Neural cell (in vitro differentiated cells): ENCODE data around the gene ITGB5. TPM values are rescaled to one million over a fixed set of nuclear protein-coding genes. Genes with fewer than 3 reads are reported as not detected.

Experiments
- H2AFZ ChIP-seq: fragments of 200-600, 300-800 bp; sonication (generic), shearing (Covaris generic); 2 replicates; pipeline ENCODE4 v1.6.0; 2014; ENCODE audit warnings: low read depth, mild to moderate bottlenecking, antibody characterized with exemption, low read length, moderate library complexity
- H3F3A ChIP-seq: fragments of 200-600 bp; shearing (Covaris generic); 2 replicates; pipeline ENCODE4 v1.6.1; 2016; ENCODE audit warnings: mild to moderate bottlenecking, moderate library complexity, mixed read lengths, antibody characterized with exemption, low read length; ENCODE audit not compliant: insufficient read depth, poor library complexity, severe bottlenecking
- H3K27ac ChIP-seq: fragments of 200-600, 300-800 bp; sonication (generic), shearing (Covaris generic); 2 replicates; pipeline ENCODE4 v1.5.1; 2014; ENCODE audit warnings: mild to moderate bottlenecking, low read length, moderate library complexity
- H3K27me3 ChIP-seq: fragments of 300-800, 200-600 bp; sonication (generic), shearing (Covaris generic); 2 replicates; pipeline ENCODE4 v1.6.0; 2014; ENCODE audit warnings: mild to moderate bottlenecking, low read depth, low read length, moderate library complexity; ENCODE audit not compliant: insufficient read depth
- H3K36me3 ChIP-seq: fragments of 300-800, 200-600 bp; sonication (generic), shearing (Covaris generic); 2 replicates; pipeline ENCODE4 v1.5.1; 2014; ENCODE audit warnings: mild to moderate bottlenecking, antibody characterized with exemption, low read length, moderate library complexity; ENCODE audit not compliant: insufficient read depth
- H3K4me2 ChIP-seq: fragments of 300-800, 200-600 bp; sonication (generic), shearing (Covaris generic); 2 replicates; pipeline ENCODE4 v1.6.0; 2014; ENCODE audit warnings: mild to moderate bottlenecking, low read length
- H3K4me3 ChIP-seq: fragments of 300-800, 200-600 bp; sonication (generic), shearing (Covaris generic); 2 replicates; pipeline ENCODE4 v1.5.1; 2014; ENCODE audit warnings: mild to moderate bottlenecking, low read length, moderate library complexity
- H3K79me2 ChIP-seq: fragments of 200-600 bp; shearing (Covaris generic); replicated peaks from 2 replicates; pipeline ENCODE4 v1.6.0; 2014; ENCODE audit warnings: mild to moderate bottlenecking, low read length, moderate library complexity; ENCODE audit not compliant: insufficient read depth
- H3K9ac ChIP-seq: fragments of 300-800, 200-600 bp; sonication (generic), shearing (Covaris generic); 2 replicates; pipeline ENCODE4 v1.6.1; 2016; ENCODE audit warnings: mild to moderate bottlenecking, low read length, mixed read lengths
- H3K9me2 ChIP-seq: fragments of 200-600 bp; shearing (Covaris generic); 2 replicates; pipeline ENCODE4 v1.6.1; 2016; ENCODE audit warnings: mild to moderate bottlenecking, low read length, mixed read lengths; ENCODE audit not compliant: insufficient read depth
- H3K9me3 ChIP-seq: fragments of 200-600, 300-800 bp; sonication (generic), shearing (Covaris generic); 2 replicates; pipeline ENCODE4 v1.6.1; 2016; ENCODE audit warnings: mild to moderate bottlenecking, mixed run types, low read length, moderate library complexity, mixed read lengths
- H4K20me1 ChIP-seq: fragments of 200-600 bp; shearing (Covaris generic); 2 replicates; pipeline ENCODE4 v1.6.1; 2016; ENCODE audit warnings: mild to moderate bottlenecking, mixed run types; ENCODE audit not compliant: insufficient read depth
- CTCF ChIP-seq: fragments of 450-650 bp; IDR thresholded peaks from 2 replicates; pipeline ENCODE4 v1.5.1; 2014; ENCODE audit warnings: antibody characterized with exemption, mild to moderate bottlenecking, moderate library complexity; ENCODE audit not compliant: poor library complexity, severe bottlenecking
- EP300 ChIP-seq: fragments of 450-650 bp; conservative IDR thresholded peaks from 2 replicates; pipeline ENCODE4 v1.6.1; 2014; ENCODE audit warnings: antibody characterized with exemption, mild to moderate bottlenecking, moderate library complexity; ENCODE audit not compliant: poor library complexity, severe bottlenecking
- EZH2 ChIP-seq: fragments of 200-600, 300-800 bp; shearing (Covaris generic), sonication (generic); IDR thresholded peaks from 2 replicates; pipeline ENCODE4 v1.6.1; 2014; ENCODE audit warnings: antibody characterized with exemption, low read length, borderline replicate concordance, mild to moderate bottlenecking; ENCODE audit not compliant: insufficient read depth, poor library complexity, severe bottlenecking
- MXI1 ChIP-seq: fragments of 450-650 bp; conservative IDR thresholded peaks from 2 replicates; pipeline ENCODE4 v1.6.1; 2014; ENCODE audit warnings: antibody characterized with exemption, mild to moderate bottlenecking; ENCODE audit not compliant: poor library complexity, severe bottlenecking
- POLR2AphosphoS5 ChIP-seq: IDR thresholded peaks from 2 replicates; pipeline ENCODE4 v1.6.1; 2012
- RAD21 ChIP-seq: fragments of 450-650 bp; conservative IDR thresholded peaks from 2 replicates; pipeline ENCODE4 v1.6.1; 2014; ENCODE audit warnings: antibody characterized with exemption, mild to moderate bottlenecking, moderate library complexity
- REST ChIP-seq: IDR thresholded peaks from 2 replicates; pipeline ENCODE4 v1.6.1; 2012; ENCODE audit warnings: borderline replicate concordance
- SMC3 ChIP-seq: fragments of 450-650 bp; conservative IDR thresholded peaks from 2 replicates; pipeline ENCODE4 v1.6.1; 2014; ENCODE audit warnings: antibody characterized with exemption, mild to moderate bottlenecking, moderate library complexity; ENCODE audit not compliant: poor library complexity
- TAF1 ChIP-seq: IDR thresholded peaks from 2 replicates; pipeline ENCODE4 v1.6.1; 2012; ENCODE audit warnings: low read depth
- polyA plus RNA-seq: library from polyadenylated mRNA; depleted of rRNA; stranded (reverse); fragments of >200 nt; gene quantifications from 2 replicates; pipeline ENCODE4 v1.2.3, GENCODE V29; 2014

Gene ITGB5
- polyA plus RNA-seq, 1 donor from 2014 or later, result 1.2 TPM

DNA sequence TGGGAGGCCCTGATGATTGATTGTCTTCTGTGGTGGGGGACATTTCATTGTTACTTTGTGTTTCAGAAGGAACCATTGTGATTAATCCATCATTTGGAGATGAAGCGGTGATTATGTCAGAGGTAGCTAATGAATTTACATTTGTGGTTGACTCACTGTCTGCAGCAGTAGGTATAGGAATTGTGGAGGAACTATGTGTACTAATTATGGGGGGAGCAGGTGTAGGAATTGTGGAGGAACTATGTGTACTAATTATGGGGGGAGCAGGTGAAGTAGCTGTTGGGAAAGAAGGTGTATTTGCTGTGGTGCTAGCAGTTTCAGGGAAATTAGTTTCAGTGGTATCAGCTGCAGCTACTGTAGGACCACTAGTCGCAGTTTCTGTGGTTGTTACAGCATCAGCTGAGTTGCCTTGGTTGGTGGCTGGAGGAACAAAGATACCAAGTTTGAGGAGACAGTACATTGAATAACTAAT is 40.4 kb upstream of the ITGB5 start:
- Histone ChIP-seq H3K9me3 (no peaks in the 10 kb centered on the region), H3K4me3 (no peak overlapping the region), H3K36me3 (no peaks in the 10 kb centered on the region), H3K27me3 (no peaks in the 10 kb centered on the region), H3K4me2 (no peak overlapping the region), H4K20me1 (no peaks in the 10 kb centered on the region), H3K9me2 (no peaks in the 10 kb centered on the region), H3K79me2 (no peaks in the 10 kb centered on the region), H3F3A (no peaks in the 10 kb centered on the region), H3K9ac (no peak overlapping the region), H3K27ac (no peak overlapping the region), H2AFZ (no peak overlapping the region)
- TF ChIP-seq RAD21 (no peak), TAF1 (no peak), EP300 (no peak), POLR2AphosphoS5 (no peak), REST (no peak), EZH2 (no peak), CTCF (no peak), SMC3 (no peak), MXI1 (no peak)

- Histone ChIP-seq H3F3A (no peaks in the 10 kb centered on the region), H3K9me2 (no peaks in the 10 kb centered on the region), H3K4me3 (no peak overlapping the region), H2AFZ (no peak overlapping the region), H3K36me3 (no peaks in the 10 kb centered on the region), H3K4me2 (no peak overlapping the region), H3K27me3 (no peaks in the 10 kb centered on the region), H3K9me3 (no peaks in the 10 kb centered on the region), H3K27ac (no peak overlapping the region), H3K9ac (no peak overlapping the region), H4K20me1 (no peaks in the 10 kb centered on the region), H3K79me2 (no peaks in the 10 kb centered on the region)
- no peak for TF ChIP-seq MXI1
- no peak for TF ChIP-seq RAD21
- TF ChIP-seq TAF1, result no peak
- TF ChIP-seq EZH2, result no peak
- no peak for TF ChIP-seq SMC3
- TF ChIP-seq CTCF, result no peak
- no peak for TF ChIP-seq POLR2AphosphoS5
- TF ChIP-seq EP300, result no peak
Measured at GRCh38 chr3:124926426-124927101, 39.4 kb upstream of the ITGB5 start.
